IPS DF 4.7 (cell line): ENCODE measurements around the gene ANTXR2.

Experiments
- DNase-seq: peaks from one replicate; pipeline ENCODE4 v3.0.0-alpha.2; 2013; ENCODE audit warnings: low spot score; ENCODE audit errors: extremely low read depth

ANTXR2 gene

GRCh38 chr4:80092088-80092487 lies 19.1 kb upstream of the ANTXR2 start:
- DNase-seq, result no peak

DNA sequence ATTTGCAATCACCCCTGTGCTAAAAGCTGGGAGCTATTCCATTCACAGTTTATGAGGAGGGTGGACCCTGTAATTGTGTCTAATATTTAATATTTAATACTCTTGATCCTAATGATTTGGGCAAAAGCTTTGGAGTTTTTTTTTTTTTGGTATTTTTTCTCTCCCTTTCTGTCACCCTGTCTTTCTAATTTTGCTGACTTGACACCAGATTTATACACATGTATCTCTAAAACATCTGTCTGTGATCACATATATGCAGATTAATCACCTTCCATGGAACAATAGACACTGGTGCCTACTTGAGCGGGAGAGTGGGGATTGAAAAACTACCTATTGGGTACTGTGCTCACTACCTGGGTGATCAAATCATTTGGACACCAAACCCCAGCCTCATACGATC lies 18.7 kb upstream of the ANTXR2 start:
- no peak for DNase-seq

- no peak for DNase-seq
Observed at GRCh38 chr4:80091184-80091583, 18.2 kb upstream of the ANTXR2 start.

- DNase-seq, result no peak
Observed at GRCh38 chr4:80090090-80090489, 17.1 kb upstream of the ANTXR2 start.

GRCh38 chr4:80088471-80088870 lies 15.4 kb upstream of the ANTXR2 start:
- no peak for DNase-seq

GRCh38 chr4:80086296-80086695 lies 13.3 kb upstream of the ANTXR2 start:
- DNase-seq, result no peak

- DNase-seq, result no peak
Observed at GRCh38 chr4:80085081-80085480, 12.1 kb upstream of the ANTXR2 start.

GRCh38 chr4:80082693-80083092 lies 9.7 kb upstream of the ANTXR2 start:
- DNase-seq, result no peak

DNA sequence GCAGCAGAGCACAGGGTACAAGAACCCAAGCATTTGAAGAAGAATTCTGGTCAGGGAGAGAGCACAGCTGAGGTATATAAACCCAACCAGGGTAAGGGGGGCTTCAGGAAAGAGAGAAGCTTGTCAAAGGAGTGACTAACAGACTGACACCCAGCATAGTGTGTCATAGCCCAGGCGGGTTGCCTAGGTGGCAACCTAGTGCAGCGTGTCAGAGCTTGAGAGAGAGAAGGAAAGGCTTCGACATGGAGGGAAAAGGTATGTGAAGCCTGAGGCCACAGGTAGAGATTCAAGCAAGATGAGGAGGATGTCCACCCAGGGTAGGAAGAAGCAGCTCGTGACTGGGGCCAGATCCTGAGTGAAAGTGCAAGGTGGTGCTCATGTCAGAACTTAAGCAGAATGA lies 8.5 kb upstream of the ANTXR2 start:
- no peak for DNase-seq

GRCh38 chr4:80079255-80079923 lies 6.4 kb upstream of the ANTXR2 start:
- no peak for DNase-seq

DNA sequence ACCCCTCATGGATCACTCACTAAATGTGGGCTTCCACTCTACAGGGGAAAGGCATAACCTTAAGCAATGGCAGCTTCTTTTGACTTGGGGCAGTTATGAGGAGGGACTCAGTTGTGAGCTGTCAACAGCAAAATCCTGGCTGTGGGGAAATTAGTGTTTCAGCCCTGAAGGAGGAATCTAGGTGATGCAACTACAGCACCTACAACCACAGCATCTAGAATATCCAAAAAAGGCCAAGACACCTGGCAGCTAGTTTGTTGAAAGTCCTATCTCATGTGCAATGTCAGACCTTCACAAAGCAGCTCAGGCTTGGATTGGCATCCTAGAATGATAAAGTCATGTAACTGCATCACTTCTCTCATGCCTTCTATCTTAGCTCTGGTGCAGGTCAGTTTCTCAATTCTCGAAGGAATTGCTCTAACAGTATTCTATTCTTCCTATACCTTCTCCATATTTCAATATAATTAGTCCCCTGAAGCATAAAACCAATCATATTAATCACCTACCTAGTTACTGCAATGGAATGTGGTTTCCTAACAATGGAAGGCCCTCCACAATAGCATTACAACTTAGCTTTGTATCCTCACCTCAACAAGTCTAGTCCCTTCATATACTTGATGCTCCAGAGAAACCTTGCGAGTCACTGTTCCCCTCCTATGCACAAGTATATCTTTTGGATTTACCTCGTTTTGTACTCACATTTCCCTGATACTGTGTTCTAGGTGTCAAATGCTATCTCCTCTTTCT lies 5.5 kb upstream of the ANTXR2 start:
- DNase-seq, result no peak

- no peak for DNase-seq
Observed at GRCh38 chr4:80077639-80078038, 4.6 kb upstream of the ANTXR2 start.

DNA sequence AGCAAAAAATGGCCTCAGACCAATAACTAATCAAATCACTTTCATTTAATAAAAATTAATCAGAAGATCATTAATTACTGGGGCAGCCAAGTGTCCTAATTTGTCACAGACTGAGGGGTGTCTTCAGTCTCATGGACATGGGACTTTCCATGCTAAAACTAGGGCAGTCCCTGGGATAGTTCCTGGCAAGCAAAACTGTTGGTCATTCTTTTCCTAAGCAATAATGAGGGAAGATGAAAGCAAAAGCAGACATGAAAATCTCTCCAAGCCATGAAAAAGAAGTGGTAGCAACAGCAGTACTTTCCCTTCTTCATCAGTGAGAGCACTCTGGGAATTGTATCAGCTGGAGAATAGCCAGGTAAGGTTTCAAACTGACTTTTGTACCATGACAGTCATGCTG lies 3.7 kb upstream of the ANTXR2 start:
- DNase-seq, result no peak

- DNase-seq, result no peak
Observed at GRCh38 chr4:80075995-80076675, 3.1 kb upstream of the ANTXR2 start.

GRCh38 chr4:80074651-80075050 lies 1.6 kb upstream of the ANTXR2 start:
- no peak for DNase-seq

DNA sequence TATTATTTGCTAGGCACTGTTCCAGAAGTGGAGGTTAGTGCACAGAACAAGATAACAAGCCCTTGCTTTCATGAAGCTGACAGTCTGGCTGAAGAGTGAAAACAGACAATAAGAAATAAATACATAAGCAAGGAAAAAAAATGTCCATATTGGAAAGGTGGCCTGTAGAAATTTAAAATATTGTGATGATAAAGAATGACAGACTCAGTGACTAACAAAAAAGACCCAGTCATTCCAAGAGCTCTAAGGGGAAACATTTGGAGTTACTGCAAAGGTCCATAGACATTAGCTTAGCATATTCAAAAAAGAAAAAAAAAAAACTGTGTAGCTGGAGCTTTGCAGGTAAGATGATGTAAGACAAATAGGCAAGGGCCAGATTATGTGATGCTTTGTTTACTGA lies 1.0 kb upstream of the ANTXR2 start:
- no peak for DNase-seq

GRCh38 chr4:80073473-80074008 lies 512 bp upstream of the ANTXR2 start:
- DNase-seq, result no peak

- no peak for DNase-seq
Observed at GRCh38 chr4:80072228-80072743, 743 bp downstream of the ANTXR2 start.

DNA sequence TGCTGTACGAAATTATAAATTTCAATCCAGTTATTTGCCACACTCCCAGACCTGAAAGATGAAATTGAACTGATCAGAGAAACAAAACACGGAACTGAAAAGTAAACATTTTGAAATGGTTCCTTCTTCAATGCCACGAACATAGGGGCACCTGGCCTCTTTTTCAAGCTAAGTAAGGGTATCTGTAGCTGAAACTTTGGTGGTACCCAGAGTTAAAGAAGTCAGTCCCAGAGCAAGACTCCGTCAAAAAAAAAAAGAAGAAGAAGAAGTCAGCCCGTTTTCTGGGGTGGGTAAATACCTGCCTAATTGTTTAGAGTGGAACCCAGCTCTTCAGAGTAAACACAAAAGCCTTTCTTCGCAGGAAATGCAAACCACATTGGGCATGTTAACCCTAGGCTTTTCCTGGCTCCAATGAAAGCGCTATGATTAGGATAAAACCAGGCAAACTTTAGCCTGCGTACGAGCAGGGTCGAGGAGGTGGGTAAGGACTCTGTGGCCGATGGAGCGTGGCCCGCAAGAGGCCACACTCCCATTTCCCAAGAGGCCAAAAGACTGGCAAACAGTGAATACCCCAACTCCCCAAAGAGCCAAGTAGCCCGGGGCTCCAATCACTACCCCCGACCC lies 1.3 kb downstream of the ANTXR2 start:
- no peak for DNase-seq

DNA sequence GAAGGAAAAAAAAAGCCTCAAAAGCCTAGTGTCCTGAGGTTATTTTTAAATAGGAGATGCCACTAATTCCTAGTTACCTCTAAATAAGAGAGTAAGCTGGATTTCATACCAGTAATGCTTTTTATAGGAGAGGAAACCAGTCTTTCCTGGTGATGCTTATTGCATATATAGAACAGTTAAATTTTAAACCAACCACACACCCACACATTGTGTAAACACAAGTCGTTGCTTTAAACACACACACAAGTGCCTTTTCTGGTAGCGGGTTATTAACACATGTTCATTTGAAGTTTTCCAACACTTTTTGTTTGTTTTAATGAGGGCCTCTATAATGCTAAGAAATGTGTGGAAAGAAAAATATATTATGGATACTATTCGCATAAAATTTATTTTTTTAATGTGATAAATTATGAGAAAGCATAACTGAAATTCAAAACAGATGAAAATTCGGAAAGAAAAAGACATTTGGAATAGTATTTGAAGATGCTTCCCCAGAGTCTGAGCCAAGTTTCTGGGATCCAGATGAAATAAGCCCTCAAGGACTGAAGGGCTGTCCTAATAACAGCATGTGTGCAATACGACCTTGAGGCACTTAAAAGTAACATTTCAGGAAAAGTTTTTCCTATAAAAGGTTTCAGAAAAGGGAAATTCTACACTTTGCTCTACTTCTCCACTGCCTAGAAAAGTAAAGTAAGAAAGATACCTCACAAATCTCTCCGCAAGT lies 2.0 kb downstream of the ANTXR2 start:
- DNase-seq, result no peak
